WERI-Rb-1 (cell line): ENCODE data around the gene KRTAP3-2.

Source experiments
- DNase-seq: peaks from one replicate; pipeline ENCODE4 v3.0.0-alpha.2; 2020
- H3K27ac ChIP-seq: fragments of 250-450 bp; sonication (Bioruptor Pico); 2 replicates; pipeline ENCODE4 v1.5.1; 2020; ENCODE audit warnings: mild to moderate bottlenecking, moderate library complexity
- H3K27me3 ChIP-seq: fragments of 250-450 bp; sonication (Bioruptor Pico); 2 replicates; pipeline ENCODE4 v1.5.1; 2021; ENCODE audit warnings: mild to moderate bottlenecking, low read depth, moderate library complexity; ENCODE audit not compliant: insufficient read depth, severe bottlenecking
- H3K36me3 ChIP-seq: fragments of 250-450 bp; sonication (Bioruptor Pico); 2 replicates; pipeline ENCODE4 v1.5.1; 2020; ENCODE audit warnings: mild to moderate bottlenecking, moderate library complexity
- H3K4me3 ChIP-seq: 2 replicates; pipeline ENCODE4 v1.5.1; 2011; ENCODE audit warnings: low read depth, mild to moderate bottlenecking, control low read depth, low read length
- H3K9me3 ChIP-seq: fragments of 250-450 bp; sonication (Bioruptor Pico); 2 replicates; pipeline ENCODE4 v1.5.1; 2021; ENCODE audit warnings: mild to moderate bottlenecking, moderate library complexity; ENCODE audit not compliant: severe bottlenecking
- CTCF ChIP-seq: IDR thresholded peaks from 2 replicates; pipeline ENCODE4 v1.5.1; 2011; ENCODE audit warnings: low read depth, mild to moderate bottlenecking, control low read depth, inconsistent platforms, low read length

KRTAP3-2 gene

GRCh38 chr17:40951011-40951622 lies 48.6 kb downstream of the KRTAP3-2 start:
- Histone ChIP-seq H3K27me3 (no peaks in the 10 kb centered on the region), H3K9me3 (no peaks in the 10 kb centered on the region), H3K36me3 (no peaks in the 10 kb centered on the region), H3K27ac (no peak overlapping the region), H3K4me3 (no peak overlapping the region)
- TF ChIP-seq CTCF = no peak
- DNase-seq = no peak

DNA sequence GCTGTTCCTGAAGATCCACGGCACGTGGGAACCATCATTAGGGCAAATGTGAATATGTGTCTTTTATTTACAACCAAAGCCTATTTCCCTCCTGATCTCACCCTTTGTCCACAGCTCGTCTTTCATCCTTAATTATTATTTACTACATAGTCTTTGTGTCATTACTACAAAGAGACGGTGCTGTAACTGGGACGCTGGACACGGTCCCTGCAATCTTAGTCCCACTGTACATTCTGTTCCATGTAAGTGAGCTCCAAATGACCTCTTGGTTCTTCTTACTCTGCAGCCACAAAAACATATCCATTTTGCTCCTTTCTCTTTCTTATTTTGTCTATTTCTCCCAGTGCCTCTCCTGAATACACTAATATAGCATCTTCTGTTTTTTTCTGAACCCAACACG lies 49.5 kb downstream of the KRTAP3-2 start:
- Histone ChIP-seq H3K36me3 (no peaks in the 10 kb centered on the region), H3K27me3 (no peaks in the 10 kb centered on the region), H3K27ac (no peak overlapping the region), H3K9me3 (no peaks in the 10 kb centered on the region), H3K4me3 (no peak overlapping the region)
- no peak for DNase-seq
- no peak for TF ChIP-seq CTCF

DNA sequence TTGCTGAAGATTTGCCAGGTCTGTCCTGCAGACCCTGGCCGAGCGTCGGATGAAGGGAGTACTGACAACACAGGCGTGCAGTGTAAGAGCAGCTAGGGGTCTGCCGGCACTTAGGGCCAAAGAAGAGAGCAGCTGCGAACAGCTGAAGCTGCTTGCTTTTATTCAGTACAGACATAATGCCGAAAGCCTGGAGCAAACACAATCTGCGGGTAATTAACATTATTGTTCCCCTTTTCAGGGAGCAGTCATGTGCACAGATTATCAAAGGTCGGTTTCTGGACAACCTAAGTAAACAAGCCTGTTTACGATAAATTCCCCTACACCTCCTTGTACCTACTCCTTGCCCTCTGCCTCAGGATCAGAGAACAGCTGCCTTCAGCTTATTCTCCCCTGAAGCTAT lies 50.3 kb downstream of the KRTAP3-2 start:
- no peak for DNase-seq
- Histone ChIP-seq H3K9me3 (no peaks in the 10 kb centered on the region), H3K27me3 (no peaks in the 10 kb centered on the region), H3K27ac (no peak overlapping the region), H3K36me3 (no peaks in the 10 kb centered on the region), H3K4me3 (no peak overlapping the region)
- TF ChIP-seq CTCF = no peak
